T follicular helper cell (primary cell): ENCODE measurements around the gene CLDN24.

ENCODE experiments used
- DNase-seq: peaks from one replicate; pipeline ENCODE4 v3.0.0-alpha.2; 2020; ENCODE audit warnings: low read depth

The CLDN24 gene

DNA sequence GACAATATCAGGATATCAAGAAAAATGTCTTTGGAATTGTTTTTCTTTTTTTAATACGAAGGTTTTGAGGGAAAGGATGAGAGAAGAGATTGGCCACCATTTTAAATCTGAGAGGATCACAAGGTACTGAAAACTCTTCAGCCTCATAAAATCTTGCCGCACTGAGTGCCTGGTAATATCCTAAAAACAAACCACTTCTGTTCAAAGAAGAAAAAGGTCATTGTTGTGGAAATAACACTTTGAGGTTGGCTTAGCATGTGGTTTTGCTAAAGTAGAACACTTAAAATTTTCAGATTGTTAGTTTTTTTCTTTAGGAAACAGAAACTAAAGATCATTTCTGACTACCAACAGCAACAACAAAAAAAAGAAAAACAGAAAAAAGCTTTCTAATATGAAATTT is 1.1 kb downstream of the CLDN24 start:
- DNase-seq = no peak

DNA sequence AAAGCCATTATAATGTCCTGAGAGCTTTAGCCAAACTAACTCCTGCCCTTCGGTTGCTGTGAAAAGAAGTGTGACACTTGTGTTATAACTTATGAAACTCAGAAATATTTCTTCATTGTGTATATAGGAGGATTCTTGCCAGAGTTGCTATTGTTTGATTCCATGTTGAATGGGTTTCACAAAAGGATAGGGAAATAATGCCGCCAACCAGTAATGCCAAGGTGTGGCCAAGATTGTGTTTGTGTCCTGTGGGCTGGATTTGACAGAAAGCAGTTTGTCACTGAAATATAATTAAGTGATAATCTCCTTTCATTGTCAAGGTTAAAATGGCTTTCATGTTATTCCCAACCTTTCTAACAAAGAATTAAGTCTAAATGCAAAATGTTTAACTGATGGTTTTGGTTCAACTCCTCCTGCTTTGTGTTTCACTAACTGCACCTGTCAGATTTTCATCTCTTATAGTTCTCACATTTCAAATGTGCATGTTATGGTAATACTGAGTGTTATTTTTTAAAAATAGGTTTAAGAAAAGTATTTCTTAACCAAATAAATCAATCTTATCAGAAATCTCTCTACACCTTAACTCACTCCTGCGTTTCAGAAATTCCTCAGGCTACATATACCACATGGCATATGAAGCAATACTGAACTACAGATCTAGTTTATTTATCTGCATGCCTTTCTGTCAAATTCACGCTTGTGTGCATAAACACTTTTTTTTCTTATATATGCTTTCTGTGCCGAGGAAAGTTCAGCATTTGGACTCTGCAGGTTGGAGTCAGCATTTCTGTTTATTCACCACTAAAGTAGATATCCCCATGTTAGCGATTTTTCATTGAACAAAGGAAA is 1.8 kb downstream of the CLDN24 start, which contains the start of gene CLDN22:
TSS of gene CLDN22 (minus strand) at position 66 of the 849 bp plus-strand sequence. CDS start at position 8, 58 bp downstream.
- DNase-seq = no peak

DNA sequence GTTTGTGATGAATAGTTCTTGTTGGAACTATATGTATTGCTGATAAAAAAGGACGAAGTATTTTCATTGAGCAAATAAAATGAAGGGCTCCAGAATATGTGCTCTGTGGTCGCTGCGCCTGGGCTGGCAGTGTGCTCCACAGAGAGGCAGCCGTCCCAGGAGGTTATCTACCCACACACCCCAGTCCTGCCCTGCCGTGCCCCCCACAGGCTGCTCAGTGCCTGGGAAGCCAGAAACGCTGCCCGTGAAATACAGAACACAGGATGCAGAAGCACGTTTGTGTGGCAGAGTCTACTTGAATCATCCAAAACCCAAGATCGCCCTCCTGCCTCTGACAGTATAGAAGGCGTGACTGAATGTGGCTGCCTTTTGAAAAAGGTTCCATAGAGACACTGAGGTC is 3.6 kb downstream of the CLDN24 start:
- DNase-seq = no peak

DNA sequence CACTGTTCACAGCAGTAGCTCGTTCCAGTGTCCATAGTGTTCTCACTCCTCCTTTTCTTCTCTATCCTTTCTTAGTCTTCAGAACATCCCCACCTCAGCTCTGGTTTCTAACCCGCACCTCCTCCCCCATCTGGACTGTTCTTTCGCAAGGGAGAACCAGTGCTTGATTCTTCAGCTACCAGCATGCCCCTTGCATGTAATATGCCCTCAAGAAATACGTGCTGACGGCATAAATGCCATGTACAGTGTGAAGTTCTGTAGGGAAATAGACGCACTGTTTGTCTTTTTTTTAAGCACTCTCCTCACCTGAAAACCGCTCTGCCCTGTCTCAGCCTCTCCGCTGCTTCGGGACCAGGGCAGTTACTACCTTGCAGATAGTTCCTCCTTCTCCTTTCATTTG is 7.4 kb downstream of the CLDN24 start:
- DNase-seq = no peak

DNA sequence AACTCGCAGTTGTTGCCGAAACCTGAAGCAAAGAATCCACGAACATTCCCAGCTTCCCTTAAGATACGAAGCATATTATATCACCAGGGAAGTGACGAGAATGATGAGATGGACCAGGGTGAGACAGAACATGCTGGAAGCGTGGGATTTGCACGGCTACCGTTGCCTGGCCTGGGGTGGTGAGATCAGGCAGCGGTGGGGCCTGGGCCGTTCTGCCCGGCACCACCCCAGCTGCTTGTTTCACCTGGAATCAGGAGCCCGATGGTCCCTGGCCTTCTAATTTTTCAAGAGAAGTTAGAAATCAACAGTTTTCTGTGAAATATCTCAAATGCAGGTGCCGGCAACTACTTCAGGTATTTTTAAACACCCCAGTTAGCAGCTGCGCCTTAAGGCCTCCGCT is 7.9 kb downstream of the CLDN24 start:
- DNase-seq = no peak

DNA sequence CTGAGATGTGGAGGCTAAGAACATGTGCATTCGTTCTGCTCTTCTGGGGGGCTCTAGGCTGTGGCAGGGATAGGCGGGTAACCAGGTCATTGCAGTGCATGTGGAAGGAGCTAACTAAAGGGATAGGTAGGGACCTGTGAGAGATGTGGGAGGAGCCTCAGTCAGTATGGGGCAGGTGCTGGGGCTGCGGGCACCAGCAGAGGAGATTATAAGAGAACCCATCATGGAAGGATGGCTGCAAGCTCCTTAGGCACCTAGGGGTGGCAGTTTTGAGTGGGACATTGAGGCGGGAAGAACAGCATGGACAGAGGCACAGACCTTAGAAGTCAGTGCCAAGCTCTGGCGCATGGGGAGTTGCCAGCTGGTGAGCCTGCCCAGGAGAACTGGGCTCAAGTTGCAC is 9.4 kb downstream of the CLDN24 start:
- DNase-seq = no peak

DNA sequence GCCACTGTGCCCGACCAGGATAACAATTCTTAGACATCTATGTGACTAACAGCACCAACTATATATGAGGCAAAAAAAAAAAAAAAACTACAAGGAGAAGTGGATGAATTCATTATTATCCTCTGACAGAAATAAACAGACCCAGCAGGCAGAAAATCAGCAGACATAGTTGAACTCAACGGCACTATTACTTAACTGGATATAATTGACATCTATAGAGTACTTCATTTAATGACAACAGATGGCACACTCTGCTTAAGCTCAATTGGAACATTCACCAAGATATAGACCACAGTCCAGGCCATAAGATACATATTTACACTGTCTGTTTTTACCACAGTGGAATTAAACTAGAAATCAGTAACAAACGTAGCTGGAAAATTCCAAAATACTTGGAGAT is 15.4 kb downstream of the CLDN24 start:
- DNase-seq = no peak

DNA sequence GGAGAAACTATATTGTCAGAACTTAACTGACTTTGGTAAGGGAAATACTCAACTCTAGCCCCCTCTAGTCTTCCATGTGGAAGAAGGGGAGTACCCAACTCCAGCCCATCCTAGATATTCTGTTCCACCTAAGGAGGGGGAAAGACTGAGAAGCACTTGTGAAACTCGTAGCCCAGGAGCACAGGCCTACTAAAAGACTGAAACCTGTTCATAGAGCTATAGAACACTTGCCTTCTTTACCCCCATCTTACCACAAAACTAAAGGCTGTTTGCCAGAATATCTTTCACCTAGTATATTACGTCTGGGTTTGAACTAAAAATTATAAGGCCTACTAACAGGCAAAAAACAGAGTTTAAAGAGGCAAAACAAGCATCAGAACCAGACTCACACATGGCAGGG is 17.7 kb downstream of the CLDN24 start:
- no peak for DNase-seq

DNA sequence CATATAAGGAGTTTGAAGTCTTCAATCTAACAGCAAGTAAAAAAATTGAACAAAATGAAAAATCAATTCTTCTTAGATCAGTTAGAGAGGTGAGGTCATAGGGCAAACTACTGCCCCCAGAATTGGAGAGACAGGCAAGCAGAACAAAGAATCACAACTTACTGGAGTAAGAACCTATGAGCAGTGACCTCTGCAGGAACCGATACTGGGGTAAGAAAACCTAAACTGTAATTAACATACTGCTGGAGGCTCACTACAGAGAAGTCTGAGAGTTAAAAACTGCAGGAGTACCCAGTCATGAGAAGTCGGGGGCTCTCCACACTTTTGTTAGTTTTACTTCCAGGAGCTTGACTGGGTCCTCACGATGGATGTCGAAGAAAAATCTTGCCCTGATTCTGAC is 18.2 kb downstream of the CLDN24 start:
- no peak for DNase-seq

DNA sequence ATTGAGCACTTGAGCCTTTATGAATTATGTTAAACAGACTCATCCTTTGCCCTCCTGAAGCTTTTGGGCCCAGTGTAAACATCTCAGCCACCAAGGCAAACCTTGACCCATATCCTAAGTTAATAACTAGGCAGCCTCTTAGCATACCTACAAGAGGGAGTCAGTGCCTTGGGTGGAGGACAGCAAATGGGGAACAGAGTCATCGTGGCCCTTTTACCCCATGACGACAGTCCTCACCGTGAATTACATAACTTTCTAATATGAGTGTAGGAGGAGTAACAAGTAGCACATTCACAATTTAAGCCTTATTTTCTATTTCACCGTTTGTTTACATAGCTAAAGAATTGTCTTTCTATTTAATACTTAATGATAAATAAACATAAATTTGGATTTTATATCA is 18.9 kb downstream of the CLDN24 start:
- DNase-seq = no peak

DNA sequence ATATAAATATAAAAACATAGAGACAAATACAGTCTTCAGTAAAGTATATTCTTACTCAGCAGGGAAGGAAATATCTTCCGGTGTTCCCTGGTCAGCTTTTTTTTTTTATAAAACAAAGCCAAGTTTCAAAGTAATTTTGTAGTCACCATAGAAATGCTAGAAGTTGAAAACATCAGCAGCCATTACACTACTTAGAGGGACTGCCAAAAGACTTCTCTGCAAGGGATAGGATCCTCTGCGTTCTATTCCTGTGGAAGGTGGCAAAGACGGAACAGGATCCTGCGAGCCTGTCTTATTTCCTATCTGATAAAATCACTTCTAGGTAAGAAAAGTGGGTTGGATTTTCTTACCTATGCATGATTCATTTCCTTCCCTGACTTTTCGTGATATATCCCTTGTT is 21.6 kb downstream of the CLDN24 start:
- no peak for DNase-seq

DNA sequence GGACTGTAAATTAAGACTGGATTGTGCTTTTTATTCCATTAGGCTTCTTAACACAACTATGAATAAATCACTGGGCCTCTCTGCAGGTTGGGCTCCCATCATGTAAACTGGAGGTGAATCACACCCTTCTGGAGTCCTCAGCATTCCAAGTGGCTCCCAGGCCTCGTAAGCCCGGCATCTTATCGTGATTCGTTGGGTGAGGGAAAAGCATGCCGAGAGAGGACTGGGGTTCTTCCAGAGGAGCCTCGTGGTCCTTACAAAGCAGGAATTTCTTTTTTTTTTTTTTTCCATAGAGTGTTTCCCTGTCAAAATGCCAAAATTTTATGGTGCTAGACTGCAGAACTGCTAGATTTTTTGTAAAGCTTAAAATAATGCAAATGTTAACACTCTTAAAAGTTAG is 22.2 kb downstream of the CLDN24 start:
- no peak for DNase-seq

DNA sequence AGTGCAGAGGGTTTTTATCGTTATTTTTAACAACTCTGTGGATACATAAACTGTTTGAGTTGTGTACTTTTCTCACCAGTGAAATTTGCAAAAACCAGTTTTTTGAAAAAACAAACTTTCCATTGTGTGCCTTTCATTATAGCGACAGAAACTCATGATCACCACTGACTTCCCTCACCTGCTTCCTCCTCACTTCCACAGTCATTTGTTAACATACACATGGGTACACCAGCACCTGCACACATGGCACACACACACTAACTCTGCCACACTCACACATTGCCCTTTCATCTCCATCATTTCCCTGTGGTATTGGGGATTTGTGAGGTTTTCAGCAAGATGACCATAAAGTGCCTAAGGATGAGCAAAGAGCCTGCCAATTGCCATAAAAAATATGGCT is 22.8 kb downstream of the CLDN24 start:
- DNase-seq = no peak

DNA sequence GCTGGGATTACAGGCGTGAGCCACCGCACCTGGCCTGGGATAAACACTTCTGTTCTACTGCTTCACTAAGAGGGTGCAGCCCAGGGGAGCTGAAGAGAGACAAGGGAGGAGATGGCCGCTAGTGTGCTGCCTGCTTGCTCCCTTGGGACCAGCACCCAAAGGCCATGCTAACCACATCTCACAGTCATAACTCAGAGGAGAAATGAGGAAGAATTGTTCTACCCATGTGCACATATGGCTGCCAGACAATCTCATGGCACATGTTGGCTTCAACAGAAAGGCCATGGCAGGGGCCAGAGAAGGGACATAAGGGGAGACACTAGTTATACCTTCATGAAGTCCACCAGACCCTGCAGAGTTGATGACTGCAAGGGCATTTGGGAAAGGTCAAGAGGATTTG is 24.6 kb downstream of the CLDN24 start:
- no peak for DNase-seq

DNA sequence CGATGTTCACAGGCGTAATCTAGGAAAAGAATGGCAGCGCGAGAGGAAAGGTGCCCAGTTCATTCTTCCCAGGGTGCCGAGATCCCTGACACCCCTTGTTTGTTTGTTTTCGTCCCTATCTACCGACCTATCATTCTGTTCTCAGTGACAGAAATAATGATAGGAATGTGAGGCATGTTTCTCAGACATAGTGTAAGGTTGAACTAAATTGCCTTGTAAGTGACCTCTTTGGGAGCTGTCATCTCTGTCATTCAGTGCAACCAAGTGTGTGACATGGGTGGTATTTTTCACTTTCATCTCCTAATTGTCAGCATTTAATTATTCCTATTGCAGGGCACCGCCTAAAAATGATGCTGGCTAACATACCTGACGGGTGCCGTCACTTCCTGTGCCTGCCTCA is 26.5 kb downstream of the CLDN24 start:
- DNase-seq = no peak

DNA sequence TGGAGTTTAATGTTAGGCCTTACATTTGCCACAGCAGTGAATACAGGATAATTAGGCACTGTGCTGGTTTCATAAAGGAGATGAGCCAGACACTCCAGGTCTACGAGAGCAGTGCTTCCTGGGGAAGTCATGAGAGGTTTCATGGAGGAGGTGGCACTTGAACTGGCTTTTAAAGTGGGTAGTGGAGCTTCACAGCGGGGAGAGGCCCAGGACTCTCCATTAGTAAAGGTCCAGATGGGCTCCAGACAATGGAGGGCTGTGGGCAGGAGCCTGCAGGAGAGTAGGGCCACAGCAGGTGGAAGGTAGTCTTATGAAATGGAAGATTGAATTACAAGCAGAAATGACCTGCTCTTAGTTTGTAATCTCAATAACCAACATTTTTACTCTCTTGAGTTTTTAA is 31.2 kb downstream of the CLDN24 start:
- DNase-seq = no peak

DNA sequence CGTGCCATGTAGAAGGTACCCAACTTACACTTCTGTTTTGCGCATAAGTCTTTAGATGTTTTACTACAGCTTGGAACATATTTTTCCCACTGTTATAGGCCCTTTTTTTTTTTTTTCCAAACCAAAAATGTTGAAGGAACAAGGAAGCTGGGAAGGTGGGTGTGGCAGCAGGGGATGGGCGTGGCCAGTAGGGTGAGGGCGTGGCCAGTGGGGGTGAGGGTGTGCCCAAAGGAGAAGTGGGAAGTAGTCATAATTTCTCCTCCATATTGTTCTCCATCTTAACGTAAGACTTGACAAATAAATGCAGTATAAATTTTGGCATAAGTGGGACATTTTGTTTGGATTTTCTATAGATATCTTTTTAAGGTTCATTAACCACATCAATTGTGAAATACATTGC is 32.5 kb downstream of the CLDN24 start:
- no peak for DNase-seq

DNA sequence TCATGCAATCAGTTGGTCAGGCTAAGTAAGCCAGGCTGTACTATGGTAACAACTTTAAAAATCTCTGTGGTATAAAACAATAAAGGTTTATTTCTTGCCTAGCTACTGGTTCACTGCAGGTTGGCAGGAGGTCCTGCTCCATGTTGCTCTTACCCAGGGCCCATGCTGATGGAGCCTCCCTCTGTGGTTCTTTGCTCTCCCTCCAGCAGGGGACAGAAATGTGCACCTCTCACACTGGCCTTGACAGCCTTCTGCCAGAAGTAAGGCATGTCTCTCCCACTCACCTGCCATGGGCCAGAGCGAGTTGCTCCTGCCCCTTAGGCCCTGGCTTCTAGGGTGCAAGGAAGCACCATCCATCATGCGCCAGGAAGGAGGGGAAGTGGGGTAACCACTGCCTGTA is 33.3 kb downstream of the CLDN24 start:
- no peak for DNase-seq

DNA sequence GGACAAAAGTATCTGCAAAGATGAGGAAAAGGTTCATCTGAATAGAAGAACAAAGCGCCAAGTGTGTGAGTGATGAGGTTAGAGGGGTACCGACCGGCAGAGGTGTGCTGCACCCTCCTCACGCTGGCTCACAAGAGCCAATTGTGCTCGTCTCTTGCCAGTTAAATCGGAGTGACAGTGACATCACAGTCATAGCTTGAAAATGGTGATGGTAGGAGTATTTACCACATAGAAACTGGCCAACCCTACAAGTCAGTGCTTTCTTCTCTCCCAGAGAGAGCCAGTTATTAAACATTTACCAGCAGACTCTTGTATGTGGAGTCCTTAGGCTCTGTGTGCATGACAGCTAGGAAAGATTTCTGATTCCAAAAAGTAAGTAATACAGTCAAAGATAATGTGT is 34.5 kb downstream of the CLDN24 start:
- DNase-seq = no peak

DNA sequence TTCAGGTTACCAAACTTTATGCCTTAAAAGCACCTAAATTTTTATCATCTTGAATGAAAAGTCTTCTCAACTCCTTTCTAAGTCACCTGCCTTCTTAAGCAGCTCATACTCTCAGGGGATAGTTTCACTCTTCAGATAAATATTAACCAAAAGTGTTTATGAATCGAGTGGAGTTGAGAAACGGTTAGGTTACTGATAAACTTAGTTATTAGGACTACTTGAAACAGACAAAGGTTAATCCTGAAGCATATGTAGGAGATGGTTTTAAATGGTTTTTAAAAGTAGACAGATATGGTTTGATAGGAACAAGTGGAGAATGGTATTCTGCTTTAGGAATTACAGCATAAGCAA is 34.9 kb downstream of the CLDN24 start:
- no peak for DNase-seq

DNA sequence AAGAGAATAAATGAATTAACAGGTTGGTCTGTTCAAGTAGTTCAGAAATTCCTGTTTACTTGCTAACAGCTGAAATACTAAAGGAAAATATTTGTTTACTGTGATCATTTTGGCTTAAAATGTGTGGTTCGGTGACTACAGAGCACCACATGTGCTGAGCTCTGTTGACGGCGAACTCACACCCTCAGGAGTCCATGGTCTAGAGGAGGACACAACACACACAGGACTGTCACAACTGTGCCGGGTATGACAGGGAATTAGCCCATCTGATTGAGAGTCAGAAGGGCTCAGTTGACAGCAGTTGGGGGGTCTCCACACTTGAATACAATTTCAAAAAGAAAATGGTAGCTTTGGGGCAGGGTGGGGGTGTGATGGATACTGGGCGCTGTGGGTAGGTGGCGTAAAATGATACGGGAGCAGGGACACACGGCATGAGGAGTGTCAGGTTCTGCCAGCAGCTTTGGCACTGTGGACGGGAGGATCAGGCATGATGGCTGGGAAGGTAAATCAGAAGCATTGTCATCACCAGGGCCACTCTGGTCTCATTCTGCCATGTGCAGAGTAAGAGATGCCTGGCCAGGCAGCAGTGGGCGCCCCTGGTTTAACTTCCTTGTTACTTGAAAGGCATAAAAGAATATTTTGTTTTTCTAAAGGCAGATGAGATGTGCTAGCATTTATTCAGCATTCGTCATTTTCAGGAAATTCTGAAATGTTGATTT is 35.5 kb downstream of the CLDN24 start:
- DNase-seq = no peak

DNA sequence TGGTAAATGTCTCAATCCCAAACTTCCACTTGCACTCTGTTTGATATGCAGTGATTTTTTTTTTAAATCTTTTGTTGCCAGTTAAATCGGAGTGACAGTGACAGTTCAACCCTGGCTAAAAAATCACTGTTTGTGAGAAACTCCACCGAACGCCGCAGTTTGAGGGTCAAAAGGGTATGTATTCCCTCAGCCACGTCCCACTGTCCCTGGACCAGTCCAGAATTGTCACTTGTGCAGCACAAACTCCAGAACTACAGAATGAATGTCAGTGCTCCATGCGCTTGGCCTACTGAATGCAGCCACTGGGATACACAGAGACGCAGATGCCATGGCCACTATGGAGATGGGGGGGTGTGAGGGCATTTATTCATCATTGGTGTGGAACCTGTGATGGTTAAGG is 36.3 kb downstream of the CLDN24 start:
- no peak for DNase-seq

DNA sequence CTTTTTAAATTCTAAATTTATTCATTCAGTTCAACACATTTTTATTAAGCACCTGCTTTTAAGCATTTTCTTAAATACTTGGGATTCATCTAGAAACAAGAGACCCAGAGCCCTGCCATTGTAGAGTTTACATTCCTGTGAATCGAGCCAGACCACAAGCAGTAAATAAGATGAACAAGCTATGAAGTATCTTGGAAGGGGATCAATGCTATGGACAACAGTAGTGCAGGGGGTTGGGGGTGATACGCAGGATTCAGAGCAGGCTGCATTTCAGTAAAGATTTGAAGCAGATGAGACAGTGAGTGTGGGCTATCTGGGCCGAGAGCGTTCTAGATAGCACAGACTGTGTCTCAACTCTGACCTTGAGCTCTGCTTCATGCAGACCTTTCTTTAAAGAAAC is 37.3 kb downstream of the CLDN24 start:
- no peak for DNase-seq
